ENCODE measurements around the gene ULBP3.

ULBP3 gene

GRCh38 chr6:150043501-150044412, 25.2 kb downstream of the ULBP3 start:
- no peak for DNase-seq
- TF ChIP-seq GATA1 (IDR thresholded peaks at IDR 0.05; ENCODE audit: low read depth, low read length) (no peak), POLR2A (IDR thresholded peaks at IDR 0.05; ENCODE audit: low read length) (no peak)

GRCh38 chr6:150043096-150043495, 25.8 kb downstream of the ULBP3 start:
- no peak for DNase-seq
- no peak for TF ChIP-seq GATA1 (IDR thresholded peaks at IDR 0.05; ENCODE audit: low read depth, low read length)
- no peak for TF ChIP-seq POLR2A (IDR thresholded peaks at IDR 0.05; ENCODE audit: low read length)

GRCh38 chr6:150038202-150039062, 30.5 kb downstream of the ULBP3 start:
- TF ChIP-seq POLR2A (IDR thresholded peaks at IDR 0.05; ENCODE audit: low read length) = no peak
- TF ChIP-seq GATA1 (IDR thresholded peaks at IDR 0.05; ENCODE audit: low read depth, low read length) = no peak
- peak in 1 of 2 experiments; percentile 15 for DNase-seq

GRCh38 chr6:150037526-150038201, 31.3 kb downstream of the ULBP3 start:
- TF ChIP-seq GATA1 (IDR thresholded peaks at IDR 0.05; ENCODE audit: low read depth, low read length) (no peak), POLR2A (IDR thresholded peaks at IDR 0.05; ENCODE audit: low read length) (no peak)
- no peak for DNase-seq

GRCh38 chr6:150036081-150036480, 32.8 kb downstream of the ULBP3 start:
- TF ChIP-seq GATA1 (IDR thresholded peaks at IDR 0.05; ENCODE audit: low read depth, low read length) (no peak), POLR2A (IDR thresholded peaks at IDR 0.05; ENCODE audit: low read length) (no peak)
- DNase-seq = no peak

GRCh38 chr6:150033207-150033771, 35.6 kb downstream of the ULBP3 start:
- no peak for TF ChIP-seq GATA1 (IDR thresholded peaks at IDR 0.05; ENCODE audit: low read depth, low read length)
- no peak for TF ChIP-seq POLR2A (IDR thresholded peaks at IDR 0.05; ENCODE audit: low read length)
- DNase-seq = no peak

GRCh38 chr6:150032598-150032997, 36.3 kb downstream of the ULBP3 start:
- DNase-seq = no peak
- TF ChIP-seq GATA1 (IDR thresholded peaks at IDR 0.05; ENCODE audit: low read depth, low read length) (no peak), POLR2A (IDR thresholded peaks at IDR 0.05; ENCODE audit: low read length) (no peak)

- TF ChIP-seq GATA1 (IDR thresholded peaks at IDR 0.05; ENCODE audit: low read depth, low read length) (no peak), POLR2A (IDR thresholded peaks at IDR 0.05; ENCODE audit: low read length) (no peak)
- no peak for DNase-seq
These were observed 38.3 kb downstream of the ULBP3 start for GRCh38 chr6:150030611-150031010.

GRCh38 chr6:150029749-150030148, 39.2 kb downstream of the ULBP3 start:
- no peak for TF ChIP-seq POLR2A (IDR thresholded peaks at IDR 0.05; ENCODE audit: low read length)
- no peak for TF ChIP-seq GATA1 (IDR thresholded peaks at IDR 0.05; ENCODE audit: low read depth, low read length)

GRCh38 chr6:150029276-150029675, 39.6 kb downstream of the ULBP3 start:
- DNase-seq = no peak
- TF ChIP-seq POLR2A (IDR thresholded peaks at IDR 0.05; ENCODE audit: low read length) (no peak), GATA1 (IDR thresholded peaks at IDR 0.05; ENCODE audit: low read depth, low read length) (no peak)

More at GRCh38 chr6:150029749-150030148, 39.2 kb downstream of the ULBP3 start:
- DNase-seq = no peak

GRCh38 chr6:150028799-150029198, 40.1 kb downstream of the ULBP3 start:
- DNase-seq = no peak
- TF ChIP-seq POLR2A (IDR thresholded peaks at IDR 0.05; ENCODE audit: low read length) = no peak
- no peak for TF ChIP-seq GATA1 (IDR thresholded peaks at IDR 0.05; ENCODE audit: low read depth, low read length)

GRCh38 chr6:150027806-150028565, 40.9 kb downstream of the ULBP3 start:
- TF ChIP-seq GATA1 (IDR thresholded peaks at IDR 0.05; ENCODE audit: low read depth, low read length) (no peak), POLR2A (IDR thresholded peaks at IDR 0.05; ENCODE audit: low read length) (no peak)
- DNase-seq = no peak

All from erythroblast (primary cell).